Natural killer cell (primary cell): Measurements from ENCODE around the gene TBPL1. TPM values are rescaled to one million over a fixed set of nuclear protein-coding genes. Genes with fewer than 3 reads are reported as not detected.
A peak's percentile ranks its signal among the peaks of the same experiment; 100 is the strongest.

Source experiments
- ATAC-seq, 3 donors: fragments of 150-1000 bp in 2 of 3; fragments of 200-7000 bp in 1 of 3; cut with Tn5 transposase; 1 replicate in 1 of 3; 2 replicates in 2 of 3; pipeline ENCODE4 v1.10.0; 2021; ENCODE audit warnings: mild to moderate bottlenecking in 2 of 3, moderate library complexity in 2 of 3
- DNase-seq, 2 donors: peaks; one replicate each; pipeline versions ENCODE4 v3.0.0 to v3.0.0-alpha.2; 2013 to 2021; ENCODE audit warnings: mixed read lengths in 1 of 2
- H3K27ac ChIP-seq: one replicate; pipeline ENCODE4 v1.5.1; 2013; ENCODE audit warnings: mild to moderate bottlenecking, low read length
- H3K27me3 ChIP-seq: one replicate; pipeline ENCODE4 v1.6.1; 2013; ENCODE audit warnings: low read length; ENCODE audit not compliant: control insufficient read depth, insufficient read depth
- H3K36me3 ChIP-seq: one replicate; pipeline ENCODE4 v1.6.1; 2013; ENCODE audit warnings: low read length; ENCODE audit not compliant: control insufficient read depth, insufficient read depth
- H3K4me1 ChIP-seq: one replicate; pipeline ENCODE4 v1.6.1; 2013; ENCODE audit warnings: low read length; ENCODE audit not compliant: control insufficient read depth, insufficient read depth
- H3K4me3 ChIP-seq: one replicate; pipeline ENCODE4 v1.5.1; 2013; ENCODE audit warnings: low read length
- H3K9me3 ChIP-seq: one replicate; pipeline ENCODE4 v1.6.1; 2013; ENCODE audit warnings: low read length; ENCODE audit not compliant: control insufficient read depth, insufficient read depth
- H3K27ac Mint-ChIP-seq, 2 donors: one replicate each; pipeline ENCODE4 v1.8.0; 2022; ENCODE audit warnings: mild to moderate bottlenecking in 2 of 2, mixed read lengths in 2 of 2, moderate library complexity in 1 of 2
- H3K27me3 Mint-ChIP-seq, 2 donors: one replicate each; pipeline ENCODE4 v1.8.0; 2022; ENCODE audit warnings: low read depth in 2 of 2, mixed read lengths in 2 of 2
- H3K36me3 Mint-ChIP-seq: one replicate; pipeline ENCODE4 v1.8.0; 2022; ENCODE audit warnings: mixed read lengths
- H3K4me1 Mint-ChIP-seq, 2 donors: one replicate each; pipeline ENCODE4 v1.8.0; 2022; ENCODE audit warnings: mixed read lengths in 2 of 2
- H3K4me3 Mint-ChIP-seq: one replicate; pipeline ENCODE4 v1.8.0; 2022; ENCODE audit warnings: mild to moderate bottlenecking, moderate library complexity, mixed read lengths
- H3K9me3 Mint-ChIP-seq, 2 donors: one replicate each; pipeline ENCODE4 v1.8.0; 2022; ENCODE audit warnings: mixed read lengths in 2 of 2
- CTCF ChIP-seq: fragments of 200-600 bp; IDR thresholded peaks from one replicate; pipeline ENCODE4 v1.8.0; 2022; ENCODE audit warnings: antibody characterized with exemption
- WGBS: methylation state at CpG from one replicate; pipeline ENCODE4 v1.1.7; 2013; ENCODE audit warnings: missing lambda C conversion rate; ENCODE audit not compliant: insufficient coverage; 5-methylcytosine and 5-hydroxymethylcytosine counted together
- intact Hi-C: fragments of 100-400 bp; cut with micrococcal nuclease; formaldehyde crosslinking; loops from one replicate; pipeline ENCODE4 v1.14.2; 2022
- total RNA-seq, 4 donors: library from RNA; stranded (reverse); fragments of 120-200 nt in 1 of 4; gene quantifications; one replicate each; pipeline versions ENCODE4 v1.2.3 to v1.2.4, GENCODE V29; 2013 to 2022

TBPL1 gene
- total RNA-seq, 3 donors from 2014 or later (not counting 1 experiment from before 2014, with no cell fraction given): 54.8 to 71.0 (median 59.9) TPM

- no peaks in the 10 kb centered on the region for H3K27me3 ChIP-seq
- Mint-ChIP-seq H3K27ac (no peak overlapping the region), H3K4me1 (peaks cover 9 to 19% of the 10 kb centered on the region in 2 donors), H3K27me3 (no peaks in the 10 kb centered on the region), H3K4me3 (no peak overlapping the region), H3K9me3 (no peaks in the 10 kb centered on the region), H3K36me3 (no peaks in the 10 kb centered on the region)
- H3K4me1 ChIP-seq: peaks cover 5% of the 10 kb centered on the region
- no peak overlapping the region for H3K4me3 ChIP-seq
- no peak overlapping the region for H3K27ac ChIP-seq
- 33% methylated on average over 1 of the region's 1 CpG for WGBS
- no peaks in the 10 kb centered on the region for H3K9me3 ChIP-seq
- no peaks in the 10 kb centered on the region for H3K36me3 ChIP-seq
- no peak for TF ChIP-seq CTCF
- intact Hi-C loops: no loop called here
- DNase-seq: no peak
- peak in 1 of 3 donors; percentile 47 for ATAC-seq
These were observed 81.5 kb downstream of the TBPL1 start for GRCh38 chr6:134034478-134034877.

GRCh38 chr6:134034961-134035822 lies 82.2 kb downstream of the TBPL1 start:
- Mint-ChIP-seq H3K4me3 (no peak overlapping the region), H3K36me3 (no peaks in the 10 kb centered on the region), H3K9me3 (no peaks in the 10 kb centered on the region), H3K27ac (no peak overlapping the region), H3K4me1 (peaks cover 9 to 19% of the 10 kb centered on the region in 2 donors), H3K27me3 (no peaks in the 10 kb centered on the region)
- Histone ChIP-seq H3K9me3 (no peaks in the 10 kb centered on the region), H3K27me3 (no peaks in the 10 kb centered on the region), H3K27ac (no peak overlapping the region), H3K36me3 (no peaks in the 10 kb centered on the region), H3K4me3 (no peak overlapping the region), H3K4me1 (peaks cover 5% of the 10 kb centered on the region)
- 86% methylated on average over 7 of the region's 7 CpGs for WGBS
- ATAC-seq (peak in 2 of 3 donors; percentile 18 to 36), DNase-seq (no peak)
- TF ChIP-seq CTCF: no peak
- intact Hi-C loops: no loop called here

- Mint-ChIP-seq H3K27ac (no peak overlapping the region), H3K4me3 (no peak overlapping the region), H3K36me3 (no peaks in the 10 kb centered on the region), H3K9me3 (no peaks in the 10 kb centered on the region), H3K4me1 (peaks cover 9 to 19% of the 10 kb centered on the region in 2 donors), H3K27me3 (no peaks in the 10 kb centered on the region)
- DNase-seq (no peak), ATAC-seq (peak in 2 of 3 donors; percentile 48 to 63)
- Histone ChIP-seq H3K27ac (no peak overlapping the region), H3K4me3 (no peak overlapping the region), H3K27me3 (no peaks in the 10 kb centered on the region), H3K36me3 (no peaks in the 10 kb centered on the region), H3K4me1 (peaks cover 5% of the 10 kb centered on the region), H3K9me3 (no peaks in the 10 kb centered on the region)
- intact Hi-C loops: no loop called here
- TF ChIP-seq CTCF: no peak
- WGBS: 51% methylated on average over 3 of the region's 3 CpGs
These were observed 82.8 kb downstream of the TBPL1 start for GRCh38 chr6:134035823-134036296.
